ENCODE measurements around the gene FAM171A2.
"Not testable (repeated sequence)": the region's sequence is repeated elsewhere in the genome, so short reads cannot be mapped to it uniquely, and the experiment has no call there.

Gene FAM171A2

GRCh38 chr17:44360144-44360533 is 3.5 kb downstream of the FAM171A2 start:
- DNase-seq = no peak

GRCh38 chr17:44359458-44360143 is 4.1 kb downstream of the FAM171A2 start:
- DNase-seq = no peak

- no peak for DNase-seq
Observed at GRCh38 chr17:44359006-44359405, 4.6 kb downstream of the FAM171A2 start.

GRCh38 chr17:44358066-44358465 is 5.6 kb downstream of the FAM171A2 start:
- no peak for DNase-seq

- DNase-seq = no peak
Observed at GRCh38 chr17:44356241-44356640, 7.4 kb downstream of the FAM171A2 start.

GRCh38 chr17:44355642-44356099 is 8.0 kb downstream of the FAM171A2 start:
- no peak for DNase-seq

GRCh38 chr17:44354582-44355561 is 8.8 kb downstream of the FAM171A2 start:
- DNase-seq = peak; percentile 7 to 53 (median 39)

GRCh38 chr17:44353672-44354331 is 9.9 kb downstream of the FAM171A2 start:
- DNase-seq = peak in 3 of 6 experiments; percentile 20 to 30 (median 24)

- no peak for DNase-seq
Observed at GRCh38 chr17:44352828-44353671, 10.6 kb downstream of the FAM171A2 start.

- no peak for DNase-seq
Observed at GRCh38 chr17:44351961-44352827, 11.5 kb downstream of the FAM171A2 start.

- DNase-seq = no peak
Observed at GRCh38 chr17:44351464-44351863, 12.2 kb downstream of the FAM171A2 start.

GRCh38 chr17:44350733-44351226 is 12.9 kb downstream of the FAM171A2 start:
- DNase-seq = peak; percentile 34 to 71 (median 55)

- DNase-seq = no peak
Observed at GRCh38 chr17:44349553-44350070, 14.0 kb downstream of the FAM171A2 start.

GRCh38 chr17:44348988-44349364 is 14.7 kb downstream of the FAM171A2 start:
- no peak for DNase-seq

- DNase-seq = no peak
Observed at GRCh38 chr17:44348234-44348987, 15.2 kb downstream of the FAM171A2 start.

GRCh38 chr17:44347206-44348055 is 16.2 kb downstream of the FAM171A2 start:
- not testable (repeated sequence) for DNase-seq

- peak in 1 of 6 experiments; percentile 27 for DNase-seq
Observed at GRCh38 chr17:44346064-44346844, 17.4 kb downstream of the FAM171A2 start.

- DNase-seq = peak in 5 of 6 experiments; percentile 11 to 66 (median 38)
Observed at GRCh38 chr17:44345454-44346026, 18.1 kb downstream of the FAM171A2 start.
